Nephron progenitor cell (in vitro differentiated cells): ENCODE data around the gene MYADML2.

ENCODE experiments used
- DNase-seq: peaks from one replicate; pipeline ENCODE4 v3.0.0; 2021
- H3K27ac Mint-ChIP-seq: 2 replicates; pipeline ENCODE4 v1.8.0; 2021; ENCODE audit warnings: mild to moderate bottlenecking, moderate library complexity, mixed read lengths
- H3K27me3 Mint-ChIP-seq: 2 replicates; pipeline ENCODE4 v1.8.0; 2021; ENCODE audit warnings: mild to moderate bottlenecking, low read depth, mixed read lengths; ENCODE audit not compliant: poor library complexity
- H3K36me3 Mint-ChIP-seq: 2 replicates; pipeline ENCODE4 v1.8.0; 2021; ENCODE audit warnings: low read depth, mixed read lengths
- H3K4me1 Mint-ChIP-seq: 2 replicates; pipeline ENCODE4 v1.8.0; 2021; ENCODE audit warnings: mixed read lengths
- H3K4me3 Mint-ChIP-seq: 2 replicates; pipeline ENCODE4 v1.8.0; 2021; ENCODE audit warnings: mild to moderate bottlenecking, moderate library complexity, mixed read lengths
- H3K9me3 Mint-ChIP-seq: 2 replicates; pipeline ENCODE4 v1.8.0; 2021; ENCODE audit warnings: mild to moderate bottlenecking, moderate library complexity, mixed read lengths
- TF ChIP-seq, protein P1 (sequence below): fragments of 200-600 bp; sonication (generic); IDR thresholded peaks from 2 replicates; pipeline ENCODE4 v1.5.0; 2021; ENCODE audit warnings: antibody characterized with exemption

The MYADML2 gene

GRCh38 chr17:81908793-81909192, 38.2 kb downstream of the MYADML2 start:
- no peak overlapping the region for H3K4me3 Mint-ChIP-seq
- peaks cover 3% of the 10 kb centered on the region for H3K27me3 Mint-ChIP-seq
- H3K4me1 Mint-ChIP-seq: peaks cover 5% of the 10 kb centered on the region
- no peaks in the 10 kb centered on the region for H3K9me3 Mint-ChIP-seq
- DNase-seq: no peak
- peaks cover 10% of the 10 kb centered on the region for H3K36me3 Mint-ChIP-seq
- H3K27ac Mint-ChIP-seq: no peak overlapping the region
- TF ChIP-seq, protein P1, sequence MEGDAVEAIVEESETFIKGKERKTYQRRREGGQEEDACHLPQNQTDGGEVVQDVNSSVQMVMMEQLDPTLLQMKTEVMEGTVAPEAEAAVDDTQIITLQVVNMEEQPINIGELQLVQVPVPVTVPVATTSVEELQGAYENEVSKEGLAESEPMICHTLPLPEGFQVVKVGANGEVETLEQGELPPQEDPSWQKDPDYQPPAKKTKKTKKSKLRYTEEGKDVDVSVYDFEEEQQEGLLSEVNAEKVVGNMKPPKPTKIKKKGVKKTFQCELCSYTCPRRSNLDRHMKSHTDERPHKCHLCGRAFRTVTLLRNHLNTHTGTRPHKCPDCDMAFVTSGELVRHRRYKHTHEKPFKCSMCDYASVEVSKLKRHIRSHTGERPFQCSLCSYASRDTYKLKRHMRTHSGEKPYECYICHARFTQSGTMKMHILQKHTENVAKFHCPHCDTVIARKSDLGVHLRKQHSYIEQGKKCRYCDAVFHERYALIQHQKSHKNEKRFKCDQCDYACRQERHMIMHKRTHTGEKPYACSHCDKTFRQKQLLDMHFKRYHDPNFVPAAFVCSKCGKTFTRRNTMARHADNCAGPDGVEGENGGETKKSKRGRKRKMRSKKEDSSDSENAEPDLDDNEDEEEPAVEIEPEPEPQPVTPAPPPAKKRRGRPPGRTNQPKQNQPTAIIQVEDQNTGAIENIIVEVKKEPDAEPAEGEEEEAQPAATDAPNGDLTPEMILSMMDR: no peak

DNA sequence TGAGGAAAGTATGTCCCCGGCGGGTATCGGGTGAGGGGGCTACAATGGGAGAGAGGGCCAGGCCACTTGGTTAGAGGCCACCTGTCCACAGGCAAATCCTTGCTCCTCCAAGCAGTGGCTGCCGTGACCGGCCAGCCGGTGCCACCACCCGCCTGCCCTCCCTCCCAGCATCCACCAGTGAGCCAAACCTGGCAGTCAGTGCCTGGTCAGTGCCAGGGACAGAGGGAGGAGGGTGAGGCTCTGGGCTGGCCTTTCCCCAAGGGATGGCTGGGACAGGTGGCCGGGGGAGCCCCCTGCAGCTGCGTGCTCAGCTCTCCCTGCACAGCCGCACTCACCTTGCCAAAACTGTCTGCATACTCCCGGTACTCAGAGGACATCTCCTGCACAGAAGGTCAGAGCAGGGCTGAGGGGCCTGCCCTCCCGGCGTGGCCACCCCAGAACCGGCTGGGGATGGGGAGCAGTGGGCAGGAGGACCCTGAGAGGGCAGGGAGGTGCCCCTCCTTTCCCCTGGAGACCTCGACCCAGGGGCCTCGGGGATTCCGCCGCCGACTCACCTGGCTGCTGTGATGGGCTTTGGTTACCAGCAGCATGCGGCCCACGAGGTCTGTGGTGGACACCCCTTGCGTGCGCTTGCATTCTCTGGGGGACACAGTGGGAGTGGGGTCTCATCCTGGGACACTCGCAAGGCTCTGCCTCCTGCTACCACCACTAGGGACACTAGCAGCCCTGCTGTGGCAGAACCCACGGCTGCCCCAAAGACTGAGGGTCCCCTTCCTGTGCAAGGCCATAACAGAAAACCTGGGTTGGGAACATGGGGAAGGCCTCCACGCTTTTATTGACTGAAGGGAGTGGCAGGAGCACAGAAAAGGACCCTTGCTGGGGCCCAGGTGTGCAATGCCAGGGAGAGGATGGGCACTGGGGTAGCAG, 39.6 kb downstream of the MYADML2 start:
- DNase-seq: no peak
- TF ChIP-seq, protein P1: no peak
- Mint-ChIP-seq H3K27ac (no peak overlapping the region), H3K4me1 (peaks cover 5% of the 10 kb centered on the region), H3K4me3 (no peak overlapping the region), H3K9me3 (no peaks in the 10 kb centered on the region), H3K27me3 (peaks cover 8% of the 10 kb centered on the region), H3K36me3 (no peaks in the 10 kb centered on the region)

- H3K4me1 Mint-ChIP-seq: peaks cover 5% of the 10 kb centered on the region
- no peaks in the 10 kb centered on the region for H3K9me3 Mint-ChIP-seq
- H3K27ac Mint-ChIP-seq: no peak overlapping the region
- TF ChIP-seq, protein P1: no peak
- H3K4me3 Mint-ChIP-seq: no peak overlapping the region
- H3K36me3 Mint-ChIP-seq: no peaks in the 10 kb centered on the region
- peaks cover 7% of the 10 kb centered on the region for H3K27me3 Mint-ChIP-seq
- no peak for DNase-seq
Measured at GRCh38 chr17:81906476-81907218, 40.4 kb downstream of the MYADML2 start.

DNA sequence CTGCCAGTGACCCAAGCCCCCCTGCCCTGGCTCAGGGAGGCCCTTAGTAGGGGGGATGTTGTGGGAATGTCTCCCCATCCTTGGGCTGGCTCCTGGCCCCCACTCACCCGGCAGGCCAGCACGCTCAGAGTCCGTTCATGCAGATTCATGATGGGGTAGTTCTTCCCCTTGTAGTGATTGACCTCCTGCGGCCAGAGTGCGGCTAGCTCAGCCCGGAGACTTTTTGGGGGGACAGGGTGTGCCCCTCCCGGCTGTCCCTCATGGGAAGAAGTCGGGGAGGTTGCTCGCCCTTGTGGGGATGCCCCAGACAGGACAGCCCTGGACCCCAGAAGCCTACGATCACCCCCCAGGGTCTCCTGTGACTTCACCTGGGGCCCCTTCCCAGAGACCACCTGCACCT, 41.0 kb downstream of the MYADML2 start:
- Mint-ChIP-seq H3K27ac (no peak overlapping the region), H3K27me3 (peaks cover 13% of the 10 kb centered on the region), H3K4me3 (no peak overlapping the region), H3K4me1 (peaks cover 10% of the 10 kb centered on the region), H3K36me3 (peaks cover 5% of the 10 kb centered on the region), H3K9me3 (no peaks in the 10 kb centered on the region)
- DNase-seq: no peak
- TF ChIP-seq, protein P1: no peak

GRCh38 chr17:81905424-81905875, 41.6 kb downstream of the MYADML2 start:
- TF ChIP-seq, protein P1: no peak
- H3K9me3 Mint-ChIP-seq: no peaks in the 10 kb centered on the region
- DNase-seq: no peak
- H3K4me3 Mint-ChIP-seq: no peak overlapping the region
- H3K4me1 Mint-ChIP-seq: peaks cover 14% of the 10 kb centered on the region
- peaks cover 9% of the 10 kb centered on the region for H3K36me3 Mint-ChIP-seq
- no peak overlapping the region for H3K27ac Mint-ChIP-seq
- peaks cover 18% of the 10 kb centered on the region for H3K27me3 Mint-ChIP-seq
